LHCN-M2 (cell line): Measurements from ENCODE around the gene CAPNS2. TPM values are rescaled to one million over a fixed set of nuclear protein-coding genes. Genes with fewer than 3 reads are reported as not detected.

Experiments
- DNase-seq: peaks from one replicate; pipeline ENCODE4 v3.0.0-alpha.2; 2012; ENCODE audit warnings: low read depth
- polyA plus RNA-seq: library from polyadenylated mRNA; unstranded; fragments of >200 nt; gene quantifications from one replicate; pipeline ENCODE4 v1.2.1, GENCODE V29; 2012; ENCODE audit warnings: missing spikeins
- total RNA-seq: library from RNA; depleted of rRNA; stranded (reverse); fragments of >200 nt; gene quantifications from 2 replicates; pipeline ENCODE4 v1.2.3, GENCODE V29; 2014; rRNA removed

CAPNS2 gene
- total RNA-seq: not detected in 2 replicates
- polyA plus RNA-seq: 0.07 TPM

- no peak for DNase-seq
Measured at GRCh38 chr16:55566432-55567175, at the start of gene CAPNS2. TSS of gene CAPNS2 (plus strand) at chr16:55566684. CDS start at chr16:55566757, 73 bp downstream.

DNA sequence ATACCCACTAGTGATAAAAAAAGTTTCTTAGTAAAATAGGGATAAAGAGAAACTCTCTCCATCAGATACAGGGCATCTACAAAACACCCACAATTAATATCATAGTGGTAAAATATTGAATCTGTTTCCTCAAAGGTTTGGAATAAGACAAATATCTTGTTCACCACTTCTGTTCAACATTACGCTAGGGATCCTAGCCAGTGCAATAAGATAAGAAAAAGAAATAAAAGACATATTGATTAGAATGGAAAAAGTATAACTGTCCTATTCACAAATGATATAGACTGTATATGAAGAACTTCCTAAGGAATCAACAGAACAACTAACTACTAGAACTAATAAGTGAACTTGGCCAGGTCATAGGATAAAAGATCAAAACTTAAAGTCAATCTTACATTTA is 44.7 kb upstream of the CAPNS2 start:
- DNase-seq: no peak

- DNase-seq: no peak
Measured at GRCh38 chr16:55526441-55526840, 40.0 kb upstream of the CAPNS2 start.

DNA sequence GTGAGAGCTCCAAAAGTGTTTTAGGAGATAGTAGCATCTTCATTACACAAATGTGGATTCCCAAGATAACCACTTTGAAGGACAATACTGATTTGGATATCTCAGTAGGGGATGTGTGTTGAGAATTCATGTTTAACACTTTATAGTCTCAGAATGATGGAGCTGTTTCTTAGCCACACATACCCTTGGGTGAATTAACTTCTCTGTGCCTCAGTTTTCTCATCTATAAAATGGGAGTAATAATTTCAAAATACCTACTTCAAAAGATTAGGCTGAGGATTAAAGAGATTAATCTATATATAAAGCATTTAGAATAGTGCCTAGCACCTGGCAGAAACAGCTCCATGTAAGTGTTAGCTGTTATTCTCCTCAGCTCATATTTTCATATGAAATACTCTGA is 38.6 kb upstream of the CAPNS2 start:
- no peak for DNase-seq

DNA sequence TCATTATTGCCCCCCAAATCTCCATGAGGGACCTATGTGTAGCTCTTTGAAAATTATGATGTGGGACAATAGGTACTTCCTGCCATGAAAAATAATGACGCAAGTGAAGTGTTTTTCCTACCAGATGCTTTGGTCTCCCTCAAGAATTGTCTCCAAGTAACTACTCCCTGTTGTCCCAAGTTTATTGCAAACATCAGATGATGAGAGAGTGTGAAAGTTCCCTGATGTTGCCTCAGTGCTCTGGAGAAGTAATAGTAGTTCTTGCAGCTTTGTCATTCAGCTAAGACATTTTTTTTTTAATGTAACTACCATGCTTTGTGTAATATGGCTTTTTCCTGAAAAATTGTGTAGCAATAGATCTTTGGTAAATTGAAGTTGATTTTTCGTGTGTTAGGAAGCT is 37.5 kb upstream of the CAPNS2 start:
- no peak for DNase-seq

DNA sequence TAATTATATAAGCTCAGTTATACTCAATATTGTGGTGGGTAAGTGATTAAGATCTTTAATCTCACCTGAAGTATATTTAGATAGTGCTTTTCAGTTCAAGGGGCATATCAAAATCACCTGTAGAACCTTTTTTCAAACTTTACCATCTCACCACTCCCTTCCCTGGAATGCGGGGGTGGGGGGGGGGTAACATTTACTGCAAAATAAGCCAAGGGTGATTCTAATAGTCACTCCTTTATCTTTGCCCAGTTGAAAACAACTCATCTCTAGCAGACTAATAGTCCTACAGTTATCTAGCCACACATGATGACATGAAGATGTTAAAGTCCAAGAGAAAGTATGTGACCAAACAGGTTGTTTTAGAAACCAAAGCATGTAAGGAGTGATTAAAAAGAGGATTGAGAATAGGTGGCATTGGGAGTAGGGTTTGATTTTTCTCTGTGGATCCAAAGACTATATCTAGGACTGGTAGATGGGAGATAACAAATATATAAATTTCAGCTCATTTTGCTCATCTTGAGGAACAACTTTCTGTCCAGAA is 36.1 kb upstream of the CAPNS2 start:
- DNase-seq: no peak

GRCh38 chr16:55532227-55532626 is 34.3 kb upstream of the CAPNS2 start:
- DNase-seq: no peak

DNA sequence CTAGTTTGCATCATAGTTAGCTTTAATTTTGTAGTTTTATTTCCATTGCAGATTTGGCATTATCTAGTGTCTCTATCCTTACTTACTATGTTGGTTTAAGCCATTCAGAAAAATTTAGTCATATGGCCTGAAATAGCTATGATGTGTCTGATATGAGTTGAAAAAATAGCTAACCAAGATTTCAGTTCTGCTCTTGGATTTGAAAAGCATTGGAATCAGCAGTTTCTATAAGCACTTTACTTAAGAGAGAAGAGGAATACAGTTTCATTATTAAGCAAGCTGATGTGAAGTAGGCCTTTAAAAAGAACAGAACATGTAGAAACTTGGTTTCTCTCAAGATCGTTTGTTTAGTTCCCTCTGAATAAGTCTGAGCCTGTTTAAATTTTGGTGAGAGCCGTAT is 31.7 kb upstream of the CAPNS2 start:
- DNase-seq: no peak

DNA sequence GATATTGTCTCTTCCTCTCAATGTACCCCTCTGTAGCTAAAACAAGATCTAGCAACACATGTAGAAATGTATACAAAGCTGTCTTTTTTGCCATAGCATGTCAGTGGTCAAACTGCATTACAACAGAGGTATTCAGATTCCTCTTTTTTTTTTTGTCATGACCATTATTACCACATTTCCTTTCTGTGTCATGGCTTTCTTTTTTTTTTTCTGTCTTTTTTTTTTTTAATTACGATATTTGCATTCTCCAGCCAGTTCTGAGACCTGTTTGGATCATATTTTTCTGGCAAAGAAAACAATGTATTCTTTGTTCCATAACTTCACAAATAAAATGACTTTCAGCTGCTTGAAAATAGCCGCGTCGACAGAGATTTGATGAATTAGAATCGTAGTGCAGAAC is 27.4 kb upstream of the CAPNS2 start:
- DNase-seq: no peak

GRCh38 chr16:55539488-55539887 is 27.0 kb upstream of the CAPNS2 start:
- no peak for DNase-seq

DNA sequence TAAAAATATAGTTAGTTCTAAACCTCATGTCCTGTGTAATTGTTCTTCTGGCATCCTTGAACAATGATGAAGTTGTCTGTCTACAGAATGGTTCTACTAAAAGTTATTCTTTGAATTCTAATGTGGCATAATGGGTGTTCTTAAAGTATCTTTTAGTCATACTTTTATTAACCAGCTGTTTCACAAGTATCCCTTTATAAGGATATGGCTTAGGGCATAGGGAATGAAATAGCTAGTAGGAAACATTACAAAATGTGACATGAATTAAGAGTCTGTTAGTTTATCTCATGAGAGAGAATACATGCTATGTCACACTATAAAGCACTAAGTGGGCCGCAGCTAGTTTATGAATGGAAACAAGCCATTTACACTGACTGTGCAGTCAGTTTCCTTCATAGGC is 26.3 kb upstream of the CAPNS2 start:
- DNase-seq: no peak

DNA sequence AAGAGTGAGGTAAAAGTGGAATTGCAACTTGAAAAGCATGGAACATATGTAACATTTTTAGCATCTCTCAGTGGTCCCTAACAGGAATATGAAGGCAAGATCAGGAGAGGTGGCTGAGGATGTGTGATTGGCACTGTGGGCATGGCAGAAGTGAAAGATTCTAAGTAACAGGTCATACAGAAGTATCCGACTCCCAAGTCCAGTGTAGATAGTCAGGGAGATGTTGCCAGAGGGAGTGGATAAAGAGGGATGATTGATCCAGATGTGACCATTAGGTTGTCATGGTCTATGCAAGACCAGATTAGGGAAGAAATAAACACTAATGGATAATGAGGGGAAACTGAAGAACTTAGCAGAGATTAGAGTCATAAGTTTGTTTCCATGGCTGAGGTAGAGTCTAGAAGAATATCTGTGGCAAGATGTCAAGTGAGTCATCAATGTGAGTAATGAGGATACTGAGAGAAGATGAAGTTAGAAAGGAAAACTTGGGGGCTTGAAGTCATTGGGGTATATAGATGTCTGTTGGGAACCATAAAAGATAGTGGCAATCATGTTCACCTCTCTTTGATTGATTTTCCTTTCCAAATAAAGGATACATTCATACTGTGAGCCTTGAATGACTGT is 23.9 kb upstream of the CAPNS2 start:
- DNase-seq: peak; percentile 71

GRCh38 chr16:55543472-55543871 is 23.0 kb upstream of the CAPNS2 start:
- peak; percentile 52 for DNase-seq

- DNase-seq: peak; percentile 79
Measured at GRCh38 chr16:55552621-55553020, 13.9 kb upstream of the CAPNS2 start.

GRCh38 chr16:55555436-55555835 is 11.0 kb upstream of the CAPNS2 start:
- no peak for DNase-seq

DNA sequence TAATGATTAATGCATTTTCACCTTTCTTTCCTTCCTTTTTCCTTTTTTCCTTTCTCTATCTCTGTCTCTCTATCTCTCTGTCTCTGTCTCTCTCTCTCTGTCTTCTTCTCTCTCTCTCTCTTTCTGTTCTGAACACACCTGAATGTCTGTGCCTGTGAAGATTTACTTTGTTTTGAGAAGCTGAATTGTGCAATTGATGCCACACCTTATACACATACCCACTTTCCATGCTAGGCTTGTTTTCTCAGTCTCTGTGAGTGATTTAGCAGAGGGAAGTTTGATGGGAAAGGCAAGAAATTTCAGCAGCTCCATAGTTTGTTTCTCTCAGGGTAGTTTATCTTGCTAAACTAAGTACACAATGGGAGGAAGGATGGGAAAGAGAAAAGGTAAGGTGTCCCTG is 9.3 kb upstream of the CAPNS2 start:
- no peak for DNase-seq

DNA sequence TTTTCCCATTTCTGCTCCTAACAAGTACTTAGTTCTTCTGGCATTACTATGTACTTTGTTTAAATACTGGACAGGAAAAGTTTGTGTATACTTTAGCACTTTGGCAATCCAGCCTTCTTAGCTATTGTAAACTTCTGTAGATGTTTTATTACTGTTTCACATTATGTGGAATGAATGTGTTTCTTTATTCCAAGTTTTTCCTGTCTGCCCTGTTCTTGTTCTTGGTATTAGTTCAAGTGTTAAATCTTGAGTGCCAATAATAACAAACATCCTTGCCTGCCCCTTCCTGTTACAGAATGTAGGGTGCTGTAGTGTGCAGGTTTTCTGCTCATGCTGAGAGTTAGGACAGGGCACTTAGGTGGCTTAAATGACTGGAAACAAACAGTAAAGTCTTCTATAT is 7.3 kb upstream of the CAPNS2 start:
- no peak for DNase-seq

DNA sequence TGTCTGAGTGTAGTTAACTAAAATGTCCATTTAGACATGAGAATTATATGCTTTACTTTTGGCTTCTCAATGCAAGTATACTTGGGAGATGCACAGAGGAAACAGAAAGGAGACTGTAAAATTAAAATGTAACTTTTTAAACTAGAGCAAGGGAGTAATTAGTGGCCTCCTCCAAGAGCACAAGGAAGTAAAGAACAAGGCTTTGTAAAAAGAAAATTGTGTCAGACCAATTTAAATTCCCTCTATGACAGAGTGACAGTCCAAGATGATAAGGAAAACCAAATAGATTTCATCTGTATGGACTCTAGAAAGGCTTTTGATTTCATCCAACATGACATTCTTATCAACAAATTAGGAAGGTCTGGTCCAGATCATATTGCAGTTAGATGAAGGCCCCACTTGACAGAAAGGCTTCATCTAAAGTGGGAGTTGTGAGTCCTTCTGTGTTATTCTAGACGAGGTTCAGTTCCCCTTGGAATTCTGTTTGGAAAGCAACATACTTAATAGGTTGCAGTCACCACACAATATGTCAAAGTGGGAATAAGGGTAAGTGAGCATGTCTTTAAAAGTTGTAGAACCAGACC is 6.5 kb upstream of the CAPNS2 start:
- no peak for DNase-seq

GRCh38 chr16:55561319-55561848 is 5.1 kb upstream of the CAPNS2 start:
- no peak for DNase-seq

GRCh38 chr16:55562936-55563335 is 3.5 kb upstream of the CAPNS2 start:
- DNase-seq: peak; percentile 40

DNA sequence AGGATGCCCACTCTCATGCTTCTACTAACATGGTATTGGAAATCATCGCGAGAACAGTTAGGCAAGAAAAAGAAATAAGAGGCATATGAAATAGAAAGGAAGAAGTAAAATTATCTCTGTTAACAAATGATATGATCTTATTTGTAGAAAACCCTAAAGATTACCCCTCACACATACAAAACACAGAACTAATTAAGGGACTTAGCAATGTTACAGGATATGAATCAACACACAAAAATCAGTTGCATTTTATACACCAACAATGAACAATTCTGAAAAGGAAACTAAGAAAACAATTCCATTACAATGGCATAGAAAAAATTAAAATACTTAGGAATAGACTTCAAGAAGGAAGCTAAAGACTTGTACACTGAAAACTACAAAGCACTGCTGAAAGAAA is 2.7 kb upstream of the CAPNS2 start:
- DNase-seq: no peak

GRCh38 chr16:55565086-55565485 is 1.4 kb upstream of the CAPNS2 start:
- DNase-seq: no peak
